AG08395 (cell line): ENCODE data around the gene ZNF3.

Experiments used
- DNase-seq: peaks from one replicate; pipeline ENCODE4 v3.0.0; 2012; ENCODE audit warnings: mixed read lengths, low spot score

The ZNF3 gene

GRCh38 chr7:100109521-100110163 lies 28.1 kb upstream of the ZNF3 start:
- no peak for DNase-seq

GRCh38 chr7:100107890-100108289 lies 26.4 kb upstream of the ZNF3 start:
- DNase-seq = no peak

GRCh38 chr7:100107125-100107737 lies 25.7 kb upstream of the ZNF3 start:
- DNase-seq = no peak

- no peak for DNase-seq
Observed at GRCh38 chr7:100106633-100107032, 25.1 kb upstream of the ZNF3 start.

GRCh38 chr7:100105534-100105933 lies 24.0 kb upstream of the ZNF3 start:
- DNase-seq = no peak

GRCh38 chr7:100102950-100103840 lies 21.7 kb upstream of the ZNF3 start:
- DNase-seq = peak; percentile 66

GRCh38 chr7:100101016-100101862 lies 19.7 kb upstream of the ZNF3 start, which contains the start of the genes AP4M1 and MCM7:
Gene AP4M1, plus strand, starts transcription at chr7:100101643. Its CDS starts 72 bp downstream, at chr7:100101715.
Gene MCM7, minus strand, starts transcription at chr7:100101397. Its CDS starts 103 bp downstream, at chr7:100101294.
- DNase-seq = peak; percentile 99

- peak; percentile 95 for DNase-seq
Observed at GRCh38 chr7:100100420-100101015, 19.0 kb upstream of the ZNF3 start.

- no peak for DNase-seq
Observed at GRCh38 chr7:100099452-100099851, 17.9 kb upstream of the ZNF3 start.

- no peak for DNase-seq
Observed at GRCh38 chr7:100098913-100099312, 17.4 kb upstream of the ZNF3 start.

- DNase-seq = no peak
Observed at GRCh38 chr7:100095704-100096103, 14.2 kb upstream of the ZNF3 start.

GRCh38 chr7:100095289-100095688 lies 13.8 kb upstream of the ZNF3 start:
- DNase-seq = no peak

GRCh38 chr7:100093925-100094486 lies 12.5 kb upstream of the ZNF3 start:
- DNase-seq = no peak

- no peak for DNase-seq
Observed at GRCh38 chr7:100093498-100093897, 12.0 kb upstream of the ZNF3 start.

- no peak for DNase-seq
Observed at GRCh38 chr7:100093054-100093453, 11.5 kb upstream of the ZNF3 start.

- no peak for DNase-seq
Observed at GRCh38 chr7:100091411-100092181, 10.1 kb upstream of the ZNF3 start.

GRCh38 chr7:100090527-100091410 lies 9.2 kb upstream of the ZNF3 start:
- no peak for DNase-seq

GRCh38 chr7:100089458-100090196 lies 8.1 kb upstream of the ZNF3 start:
- DNase-seq = no peak
